Cardiac muscle cell (in vitro differentiated cells and primary cell): Measurements from ENCODE around the gene ZNF804B. TPM values are rescaled to one million over a fixed set of nuclear protein-coding genes. Genes with fewer than 3 reads are reported as not detected.
A peak's percentile ranks its signal among the peaks of the same experiment; 100 is the strongest.

Experiments used
- DNase-seq, 2 donors: peaks; one replicate each; pipeline versions ENCODE4 v3.0.0 to v3.0.0-alpha.2; 2010 to 2017; ENCODE audit warnings: low read depth in 1 of 2, low spot score in 1 of 2
- H3K27ac ChIP-seq: fragments of 200-600 bp; sonication (generic); 2 replicates; pipeline ENCODE4 v1.5.1; 2016
- H3K27me3 ChIP-seq: fragments of 200-600 bp; sonication (generic); 2 replicates; pipeline ENCODE4 v1.6.0; 2016; ENCODE audit warnings: control low read depth
- H3K36me3 ChIP-seq: fragments of 200-600 bp; sonication (generic); 2 replicates; pipeline ENCODE4 v1.5.1; 2016; ENCODE audit warnings: control low read depth
- H3K4me1 ChIP-seq: fragments of 200-600 bp; sonication (generic); 2 replicates; pipeline ENCODE4 v1.8.1; 2017; ENCODE audit warnings: low read depth, mild to moderate bottlenecking, mixed run types
- H3K4me3 ChIP-seq: fragments of 200-600 bp; sonication (generic); 2 replicates; pipeline ENCODE4 v1.5.1; 2016; ENCODE audit warnings: mild to moderate bottlenecking
- H3K9me3 ChIP-seq: fragments of 200-600 bp; sonication (generic); 2 replicates; pipeline ENCODE4 v1.5.1; 2017; ENCODE audit warnings: low read depth, mild to moderate bottlenecking, control low read depth
- CTCF ChIP-seq: IDR thresholded peaks from 2 replicates; pipeline ENCODE4 v1.5.1; 2012; ENCODE audit warnings: low read depth, mild to moderate bottlenecking, low read length
- polyA plus RNA-seq: library from polyadenylated mRNA; unstranded; fragments of >200 nt; fragmentation: Nextera tagmentation; extraction: Ambion mirVana; gene quantifications from 2 replicates; pipeline ENCODE4 v1.2.1, GENCODE V29; 2016
- total RNA-seq: library from RNA; depleted of rRNA; stranded (reverse); fragments of >200 nt; gene quantifications from 2 replicates; pipeline ENCODE4 v1.2.3, GENCODE V29; 2016

The ZNF804B gene
- total and polyA plus RNA-seq, 2 experiments from 2014 or later = 0.06 TPM; not detected in 1

DNA sequence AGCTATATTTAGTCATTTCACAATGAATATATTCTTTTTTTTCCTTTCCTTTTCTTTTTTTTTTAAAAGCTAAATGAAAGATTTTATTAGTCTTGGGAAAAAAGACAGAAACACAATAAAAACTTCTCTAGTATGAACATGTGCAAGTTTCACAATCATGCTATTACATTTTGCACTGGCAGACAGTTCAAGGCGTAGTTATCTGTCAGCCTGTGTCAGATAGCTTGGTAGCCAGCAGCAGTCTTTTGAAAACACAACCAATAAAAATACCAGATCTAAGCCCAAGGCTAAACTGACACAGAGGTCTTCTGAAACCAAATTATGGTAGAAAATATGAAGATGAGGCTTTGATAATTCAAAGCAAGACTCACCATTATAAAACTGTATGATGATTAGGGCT, 241.8 kb downstream of the ZNF804B start:
- H3K27me3 ChIP-seq = no peaks in the 10 kb centered on the region
- no peaks in the 10 kb centered on the region for H3K9me3 ChIP-seq
- no peak overlapping the region for H3K4me3 ChIP-seq
- no peak for TF ChIP-seq CTCF
- no peak overlapping the region for H3K27ac ChIP-seq
- no peak for DNase-seq
- no peaks in the 10 kb centered on the region for H3K4me1 ChIP-seq
- no peaks in the 10 kb centered on the region for H3K36me3 ChIP-seq

GRCh38 chr7:89002981-89003956, 243.8 kb downstream of the ZNF804B start:
- Histone ChIP-seq H3K36me3 (no peaks in the 10 kb centered on the region), H3K4me3 (no peak overlapping the region), H3K27ac (no peak overlapping the region), H3K4me1 (no peaks in the 10 kb centered on the region), H3K9me3 (no peaks in the 10 kb centered on the region), H3K27me3 (no peaks in the 10 kb centered on the region)
- no peak for TF ChIP-seq CTCF
- peak in 1 of 2 donors; percentile 0 for DNase-seq

- H3K27me3 ChIP-seq = no peaks in the 10 kb centered on the region
- no peaks in the 10 kb centered on the region for H3K4me1 ChIP-seq
- DNase-seq = no peak
- TF ChIP-seq CTCF = no peak
- no peaks in the 10 kb centered on the region for H3K36me3 ChIP-seq
- H3K27ac ChIP-seq = no peak overlapping the region
- no peak overlapping the region for H3K4me3 ChIP-seq
- no peaks in the 10 kb centered on the region for H3K9me3 ChIP-seq
These were observed 252.5 kb downstream of the ZNF804B start for GRCh38 chr7:89012016-89012415.

GRCh38 chr7:89017695-89018094, 258.2 kb downstream of the ZNF804B start:
- Histone ChIP-seq H3K4me1 (no peaks in the 10 kb centered on the region), H3K9me3 (no peaks in the 10 kb centered on the region), H3K36me3 (no peaks in the 10 kb centered on the region), H3K27ac (no peak overlapping the region), H3K4me3 (no peak overlapping the region), H3K27me3 (no peaks in the 10 kb centered on the region)
- TF ChIP-seq CTCF = no peak
- DNase-seq = no peak

DNA sequence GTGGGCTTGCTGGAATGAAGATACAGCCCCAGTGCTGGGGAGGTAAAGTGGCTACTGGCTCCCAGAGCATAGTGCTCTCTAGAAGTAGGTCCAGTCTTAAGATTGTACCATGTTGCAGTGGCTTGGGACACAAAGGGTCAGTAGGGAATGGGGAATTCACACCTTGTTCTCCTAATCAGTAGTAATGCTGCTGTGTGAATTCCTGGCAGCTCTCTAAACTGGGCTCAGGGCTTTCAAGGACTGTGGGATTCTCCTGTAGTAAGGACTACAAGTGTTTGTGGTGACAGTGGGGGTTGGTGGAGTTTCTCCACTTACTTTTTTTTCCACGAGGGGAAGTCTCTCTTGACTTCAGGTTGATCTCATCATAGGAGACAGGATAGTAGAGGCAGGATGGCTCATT, 262.2 kb downstream of the ZNF804B start:
- Histone ChIP-seq H3K9me3 (no peaks in the 10 kb centered on the region), H3K36me3 (no peaks in the 10 kb centered on the region), H3K4me1 (no peaks in the 10 kb centered on the region), H3K27ac (no peak overlapping the region), H3K27me3 (no peaks in the 10 kb centered on the region), H3K4me3 (no peak overlapping the region)
- no peak for TF ChIP-seq CTCF
- DNase-seq = no peak
